Uterus (tissue), 4 donors: ENCODE measurements around the gene YES1. TPM values are rescaled to one million over a fixed set of nuclear protein-coding genes. Genes with fewer than 3 reads are reported as not detected.
"Not testable (repeated sequence)": the region's sequence is repeated elsewhere in the genome, so short reads cannot be mapped to it uniquely, and the experiment has no call there.

Experiments
- DNase-seq, 2 donors: peaks; one replicate each; pipeline ENCODE4 v3.0.0-alpha.2; 2019 to 2020
- H3K27ac ChIP-seq, 2 donors: fragments of 200-600 bp; sonication (generic); 1 replicate in 1 of 2; 2 replicates in 1 of 2; pipeline ENCODE4 v1.5.1; 2016 to 2018
- H3K27me3 ChIP-seq, 2 donors: fragments of 200-600 bp; sonication (generic); one replicate each; pipeline ENCODE4 v1.5.1; 2018 to 2019; ENCODE audit warnings: control low read depth in 1 of 2
- H3K36me3 ChIP-seq, 2 donors: fragments of 200-600 bp; sonication (generic); one replicate each; pipeline ENCODE4 v1.5.1; 2019; ENCODE audit warnings: control low read depth in 1 of 2
- H3K4me1 ChIP-seq, 2 donors: fragments of 200-600 bp; sonication (generic); one replicate each; pipeline ENCODE4 v1.5.1; 2018 to 2019; ENCODE audit warnings: control low read depth in 1 of 2
- H3K4me3 ChIP-seq, 2 donors: fragments of 200-600 bp; sonication (generic); 1 replicate in 1 of 2; 2 replicates in 1 of 2; pipeline ENCODE4 v1.5.1; 2018 to 2019; ENCODE audit warnings: mild to moderate bottlenecking in 1 of 2
- H3K9me3 ChIP-seq, 2 donors: fragments of 200-600 bp; sonication (generic); one replicate each; pipeline ENCODE4 v1.5.1; 2019; ENCODE audit warnings: control low read depth in 1 of 2
- POLR2A ChIP-seq, 2 donors: fragments of 450-650 bp; IDR thresholded peaks; one replicate each; pipeline ENCODE4 v1.6.1; 2016; ENCODE audit warnings: antibody characterized with exemption in 2 of 2, mild to moderate bottlenecking in 1 of 2, moderate library complexity in 1 of 2
- intact Hi-C: fragments of 100-400 bp; cut with DNase I; formaldehyde crosslinking; loops from one replicate; pipeline ENCODE4 v1.15.1; 2023; ENCODE audit warnings: low total_unique reads
- total RNA-seq, 4 donors: library from RNA; depleted of rRNA in 3 of 4; stranded (reverse); fragments of >200 nt in 3 of 4; gene quantifications; one replicate each; pipeline versions ENCODE4 v1.1.0 to v1.2.4, GENCODE V29; 2014 to 2023
- TF ChIP-seq, protein P1 (sequence below), 4 experiments: fragments of 200-600 bp in 2 of 4; fragments of 450-650 bp in 2 of 4; sonication (generic) in 2 of 4; IDR thresholded peaks; one replicate each; pipeline ENCODE4 v1.5.1; 2016 to 2019; ENCODE audit warnings: antibody characterized with exemption in 4 of 4, mild to moderate bottlenecking in 2 of 4, moderate library complexity in 1 of 4
- donor health status: DM: yes; HTN: yes; CAD: no.

Gene YES1
- total RNA-seq, 4 donors from 2014 or later, result 21.0 to 158 (median 37.0) TPM

DNA sequence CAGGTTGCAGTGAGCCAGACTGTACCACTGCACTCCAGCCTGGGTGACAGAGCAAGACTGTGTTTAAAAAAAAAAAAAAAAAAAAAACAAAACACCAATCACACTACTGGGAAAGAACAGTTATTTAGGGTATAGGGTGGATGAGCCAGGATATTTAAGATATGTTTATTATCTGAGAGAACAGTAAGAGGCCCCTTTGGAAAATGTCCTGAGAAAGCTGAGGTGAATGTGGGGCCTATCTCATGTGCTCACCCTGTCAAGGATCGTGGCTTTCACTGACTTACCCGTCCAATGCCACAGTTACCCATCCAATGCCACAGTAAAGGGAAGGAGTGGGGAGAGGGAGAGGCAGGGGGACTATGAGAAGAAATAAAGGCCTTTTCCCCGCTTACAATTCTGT is 79.7 kb downstream of the YES1 start:
- Histone ChIP-seq H3K36me3 (no peaks in the 10 kb centered on the region), H3K27me3 (no peaks in the 10 kb centered on the region), H3K9me3 (no peaks in the 10 kb centered on the region), H3K4me1 (no peaks in the 10 kb centered on the region), H3K27ac (no peak overlapping the region), H3K4me3 (no peak overlapping the region)
- DNase-seq, result no peak
- intact Hi-C loops, result no loop called here
- TF ChIP-seq, protein P1, sequence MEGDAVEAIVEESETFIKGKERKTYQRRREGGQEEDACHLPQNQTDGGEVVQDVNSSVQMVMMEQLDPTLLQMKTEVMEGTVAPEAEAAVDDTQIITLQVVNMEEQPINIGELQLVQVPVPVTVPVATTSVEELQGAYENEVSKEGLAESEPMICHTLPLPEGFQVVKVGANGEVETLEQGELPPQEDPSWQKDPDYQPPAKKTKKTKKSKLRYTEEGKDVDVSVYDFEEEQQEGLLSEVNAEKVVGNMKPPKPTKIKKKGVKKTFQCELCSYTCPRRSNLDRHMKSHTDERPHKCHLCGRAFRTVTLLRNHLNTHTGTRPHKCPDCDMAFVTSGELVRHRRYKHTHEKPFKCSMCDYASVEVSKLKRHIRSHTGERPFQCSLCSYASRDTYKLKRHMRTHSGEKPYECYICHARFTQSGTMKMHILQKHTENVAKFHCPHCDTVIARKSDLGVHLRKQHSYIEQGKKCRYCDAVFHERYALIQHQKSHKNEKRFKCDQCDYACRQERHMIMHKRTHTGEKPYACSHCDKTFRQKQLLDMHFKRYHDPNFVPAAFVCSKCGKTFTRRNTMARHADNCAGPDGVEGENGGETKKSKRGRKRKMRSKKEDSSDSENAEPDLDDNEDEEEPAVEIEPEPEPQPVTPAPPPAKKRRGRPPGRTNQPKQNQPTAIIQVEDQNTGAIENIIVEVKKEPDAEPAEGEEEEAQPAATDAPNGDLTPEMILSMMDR (IDR thresholded peaks at IDR 0.05), result no peak
- TF ChIP-seq POLR2A (IDR thresholded peaks at IDR 0.05), result no peak

DNA sequence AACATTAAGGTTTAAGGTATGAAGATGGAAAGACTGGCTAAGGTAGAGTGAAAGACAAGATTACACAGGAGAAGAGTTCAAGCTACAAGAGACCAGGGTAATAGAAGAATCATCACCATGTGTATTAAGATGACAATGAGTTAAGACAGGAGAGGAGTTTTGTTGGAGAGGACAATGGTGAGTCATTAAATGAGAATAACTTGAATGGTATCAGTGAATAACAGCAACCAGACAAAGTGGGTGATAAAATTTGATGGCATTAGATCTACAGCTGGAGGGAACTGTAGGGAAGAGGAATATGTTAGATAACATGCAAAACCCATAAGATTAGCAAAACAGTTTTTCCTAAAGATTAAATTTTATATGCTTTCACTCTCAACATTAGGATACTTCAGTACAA is 80.9 kb downstream of the YES1 start:
- Histone ChIP-seq H3K36me3 (no peaks in the 10 kb centered on the region), H3K27me3 (no peaks in the 10 kb centered on the region), H3K9me3 (no peaks in the 10 kb centered on the region), H3K27ac (no peak overlapping the region), H3K4me3 (no peak overlapping the region), H3K4me1 (no peaks in the 10 kb centered on the region)
- intact Hi-C loops, result no loop called here
- TF ChIP-seq, protein P1 (IDR thresholded peaks at IDR 0.05), result no peak
- no peak for TF ChIP-seq POLR2A (IDR thresholded peaks at IDR 0.05)
- no peak for DNase-seq

DNA sequence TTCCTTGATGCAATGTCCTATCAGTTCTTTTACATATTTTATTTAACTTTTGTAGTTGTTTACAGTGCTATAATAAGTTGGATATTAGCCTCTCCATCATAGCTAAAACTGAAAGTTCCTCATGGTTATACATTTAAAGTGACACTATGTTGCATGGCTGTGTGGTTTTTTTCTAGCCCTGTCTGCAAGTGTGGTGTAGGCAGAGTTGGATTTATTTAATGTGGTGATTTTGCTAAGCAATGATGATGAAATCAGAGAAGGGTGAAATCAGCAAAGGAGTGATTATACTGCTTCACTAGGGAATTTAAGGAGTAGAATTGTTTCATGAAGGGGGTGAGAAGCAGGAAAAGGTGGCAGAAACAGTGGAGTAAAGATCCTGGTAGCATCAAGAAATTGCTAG is 81.3 kb downstream of the YES1 start:
- no peak overlapping the region for H3K27ac ChIP-seq
- intact Hi-C loops, result no loop called here
- H3K4me1 ChIP-seq, result no peaks in the 10 kb centered on the region
- no peaks in the 10 kb centered on the region for H3K9me3 ChIP-seq
- H3K4me3 ChIP-seq, result no peak overlapping the region
- H3K36me3 ChIP-seq, result no peaks in the 10 kb centered on the region
- TF ChIP-seq POLR2A (IDR thresholded peaks at IDR 0.05), result no peak
- TF ChIP-seq, protein P1 (IDR thresholded peaks at IDR 0.05), result no peak
- no peak for DNase-seq
- H3K27me3 ChIP-seq, result no peaks in the 10 kb centered on the region

DNA sequence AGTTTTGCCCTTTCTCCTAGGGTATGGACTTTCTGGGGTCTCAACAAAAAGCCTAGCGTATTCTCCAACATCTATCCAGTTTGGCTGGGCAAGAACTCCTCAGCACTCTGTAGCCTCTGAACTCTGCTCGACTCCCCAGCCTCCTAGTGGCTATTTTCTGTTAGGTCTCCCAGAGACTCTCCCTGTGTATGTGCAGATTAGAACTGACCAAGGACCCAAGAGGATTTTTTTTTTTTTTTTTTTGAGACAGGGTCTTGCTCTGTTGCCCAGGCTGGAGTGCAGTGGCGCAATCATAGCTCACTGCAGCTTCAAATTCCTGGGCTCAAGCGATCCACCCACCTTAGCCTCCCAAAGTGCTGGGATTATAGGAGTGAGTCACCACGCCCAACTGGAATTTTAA is 81.9 kb downstream of the YES1 start:
- H3K27me3 ChIP-seq, H3K4me3 ChIP-seq, H3K36me3 ChIP-seq, H3K27ac ChIP-seq, intact Hi-C loops, H3K9me3 ChIP-seq, H3K4me1 ChIP-seq, DNase-seq: not testable (repeated sequence)

DNA sequence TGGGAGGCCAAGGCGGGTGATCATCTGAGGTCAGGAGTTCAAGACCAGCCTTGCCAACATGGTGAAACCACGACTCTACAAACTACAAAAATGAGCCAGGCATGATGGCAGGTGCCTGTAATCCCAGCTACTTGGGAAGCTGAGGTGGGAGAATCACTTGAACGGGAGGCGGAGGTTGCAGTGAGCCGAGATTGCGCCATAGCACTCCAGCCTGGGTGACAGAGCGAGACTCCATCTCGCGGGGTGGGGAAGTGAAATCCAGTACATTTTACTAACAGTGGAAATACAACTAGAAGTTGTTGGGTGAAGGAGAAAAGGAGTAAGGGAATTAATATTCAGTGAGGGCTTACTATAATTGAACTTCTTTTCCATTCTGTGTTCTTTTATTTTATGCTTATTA is 86.4 kb downstream of the YES1 start:
- Histone ChIP-seq H3K27ac (no peak overlapping the region), H3K9me3 (no peaks in the 10 kb centered on the region), H3K27me3 (no peaks in the 10 kb centered on the region), H3K36me3 (no peaks in the 10 kb centered on the region), H3K4me3 (no peak overlapping the region), H3K4me1 (no peaks in the 10 kb centered on the region)
- intact Hi-C loops, result no loop called here
- no peak for TF ChIP-seq POLR2A (IDR thresholded peaks at IDR 0.05)
- TF ChIP-seq, protein P1 (IDR thresholded peaks at IDR 0.05), result no peak
- DNase-seq, result no peak

DNA sequence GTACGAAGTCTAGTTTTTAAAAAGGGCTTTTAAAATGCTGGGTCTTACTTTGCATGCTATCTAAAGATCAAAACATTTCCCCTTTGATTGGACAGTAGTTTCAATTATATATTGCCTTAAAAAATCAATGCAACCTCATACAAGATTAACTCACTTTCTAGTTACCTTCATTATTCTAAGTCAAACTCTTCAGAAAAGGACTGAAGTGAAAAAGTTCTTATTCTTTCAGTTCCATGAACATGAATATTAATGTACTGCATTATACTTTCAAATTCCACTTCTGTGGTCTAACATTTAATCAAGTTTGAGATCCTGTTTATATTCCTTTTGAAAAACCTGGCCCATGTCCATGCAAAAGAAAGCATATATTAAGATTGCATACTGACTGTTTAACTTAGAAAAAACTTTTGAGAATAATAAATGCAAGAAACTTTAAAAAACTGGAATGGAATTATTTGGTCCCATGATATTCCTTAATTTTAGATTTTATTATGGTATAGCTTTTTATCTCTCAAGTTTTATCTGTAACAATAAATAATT is 88.4 kb downstream of the YES1 start:
- no peak overlapping the region for H3K4me3 ChIP-seq
- no peaks in the 10 kb centered on the region for H3K4me1 ChIP-seq
- no peaks in the 10 kb centered on the region for H3K36me3 ChIP-seq
- no peak for TF ChIP-seq POLR2A (IDR thresholded peaks at IDR 0.05)
- TF ChIP-seq, protein P1 (IDR thresholded peaks at IDR 0.05), result no peak
- intact Hi-C loops, result no loop called here
- H3K27ac ChIP-seq, result no peak overlapping the region
- no peaks in the 10 kb centered on the region for H3K9me3 ChIP-seq
- no peak for DNase-seq
- H3K27me3 ChIP-seq, result no peaks in the 10 kb centered on the region
